ENCODE results near the gene MYO1D.
A peak's percentile ranks its signal among the peaks of the same experiment; 100 is the strongest.
"Not testable (repeated sequence)": the region's sequence is repeated elsewhere in the genome, so short reads cannot be mapped to it uniquely, and the experiment has no call there.

Gene MYO1D

DNA sequence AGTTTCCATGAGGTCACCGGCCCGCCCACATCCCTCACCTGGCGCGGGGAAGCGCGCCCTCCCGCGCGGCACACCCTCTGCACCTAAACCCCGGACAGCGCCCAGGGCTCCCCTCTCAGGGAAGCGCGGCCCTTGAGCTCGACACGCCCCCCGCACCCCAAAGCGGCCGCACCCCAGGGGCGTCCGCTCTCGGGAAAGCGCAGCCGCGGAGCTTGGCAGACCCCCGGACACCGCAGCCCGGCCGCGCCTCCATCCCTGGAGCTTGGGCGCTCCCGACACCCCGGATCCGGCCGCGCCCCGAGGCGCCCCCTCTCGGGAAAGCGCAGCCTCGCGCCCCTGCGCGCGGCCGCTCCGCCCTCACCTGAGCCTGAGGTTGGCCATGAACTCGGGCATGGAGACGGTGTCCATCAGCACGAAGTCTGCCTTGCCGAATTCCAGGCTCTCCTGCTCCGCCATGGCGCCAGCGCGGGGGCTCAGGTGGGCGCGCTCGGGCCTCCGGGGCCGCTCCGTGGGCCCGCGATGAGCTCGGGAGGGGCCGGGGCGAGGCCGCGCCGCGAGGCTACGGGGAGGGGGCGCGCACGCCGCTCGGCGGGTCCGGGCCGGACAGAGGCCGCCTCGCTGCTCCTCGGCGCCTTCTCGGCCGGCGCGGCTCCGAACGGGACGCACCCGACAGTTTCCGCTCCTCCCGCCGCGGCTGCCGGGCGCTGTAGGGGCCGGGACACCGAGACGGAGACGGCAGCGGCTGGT is at the start of gene MYO1D:
TSS of gene MYO1D (minus strand) at position 708 of the 747 bp plus-strand sequence. CDS start at position 456, 252 bp downstream.
- peak; percentile 14 to 52 for DNase-seq

DNA sequence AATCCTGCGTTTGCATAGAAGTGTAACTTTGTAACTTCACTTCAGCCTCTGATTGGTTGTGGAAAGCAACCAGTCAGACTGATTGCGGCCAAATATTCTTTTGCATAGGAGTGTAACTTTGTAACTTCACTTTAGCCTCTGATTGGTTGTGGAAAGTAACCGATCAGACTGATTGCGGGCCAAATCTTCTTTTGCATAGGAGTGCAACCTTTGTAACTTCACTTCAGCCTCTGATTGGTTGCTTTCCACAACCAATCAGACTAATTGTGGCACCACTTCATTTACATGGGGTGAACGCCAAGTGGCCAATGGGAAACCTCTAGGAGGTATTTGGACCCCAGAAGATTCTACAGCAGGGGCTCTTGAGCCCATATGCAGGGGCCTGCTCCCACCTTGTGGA is 49.3 kb upstream of the MYO1D start:
- DNase-seq, result no peak

DNA sequence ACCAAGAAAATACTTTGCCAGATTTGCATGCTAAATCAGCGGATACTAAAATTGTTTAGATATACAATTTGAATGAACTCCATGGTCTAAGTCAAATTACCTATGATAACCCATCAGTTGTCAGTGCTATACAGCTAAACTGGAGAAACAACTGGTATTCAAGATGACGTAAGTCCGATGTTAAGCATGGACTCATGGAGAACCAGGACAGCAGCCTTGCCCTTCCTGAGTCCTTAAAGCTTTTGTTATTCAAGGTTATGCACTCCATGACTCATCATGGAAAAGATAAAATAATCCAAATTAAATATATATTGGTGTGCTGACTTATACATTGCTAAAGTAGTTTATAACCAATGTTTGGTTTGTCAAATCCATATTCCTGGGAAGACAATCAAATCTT is 47.0 kb upstream of the MYO1D start:
- DNase-seq, result not testable (repeated sequence)

GRCh38 chr17:32921017-32921416 is 44.1 kb upstream of the MYO1D start:
- DNase-seq, result no peak

DNA sequence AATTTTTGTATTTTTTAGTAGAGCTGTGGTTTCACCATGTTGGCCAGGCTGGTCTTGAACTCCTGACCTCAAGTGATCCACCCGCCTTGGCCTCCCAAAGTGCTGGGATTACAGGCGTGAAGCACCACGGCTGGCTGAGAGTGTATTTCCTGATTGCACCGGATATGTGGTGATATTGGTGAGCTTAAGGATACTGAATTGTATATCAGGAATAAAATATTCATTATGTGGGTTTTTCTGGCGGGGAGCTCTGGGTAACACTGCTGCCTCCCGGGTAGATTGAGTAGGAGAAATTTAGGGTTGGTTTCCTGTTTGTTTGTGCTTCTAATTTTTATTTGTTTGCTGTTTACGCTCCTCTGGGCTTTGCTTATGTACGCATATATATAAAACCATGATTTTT is 43.4 kb upstream of the MYO1D start:
- DNase-seq, result no peak

GRCh38 chr17:32919876-32920275 is 43.0 kb upstream of the MYO1D start:
- not testable (repeated sequence) for DNase-seq

- DNase-seq, result no peak
These were observed 40.9 kb upstream of the MYO1D start for GRCh38 chr17:32917842-32918241.

DNA sequence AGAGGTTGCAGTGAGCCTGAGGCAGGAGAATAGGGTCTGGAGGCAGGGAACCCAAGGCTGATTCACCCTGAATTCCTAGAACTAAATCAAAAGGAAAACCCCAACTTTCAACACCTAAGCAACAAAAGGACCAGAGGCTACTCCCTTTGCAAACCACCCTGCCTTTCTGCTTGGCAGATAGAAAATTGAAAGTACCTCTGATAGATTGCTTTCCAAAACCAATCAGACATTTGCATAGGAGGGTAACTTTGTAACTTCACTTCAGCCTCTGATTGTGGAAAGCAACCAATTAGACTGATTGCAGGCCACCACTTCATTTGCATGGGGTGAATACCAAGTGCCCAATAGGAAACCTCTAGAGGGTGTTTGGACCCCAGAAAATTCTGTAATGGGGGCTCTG is 40.2 kb upstream of the MYO1D start:
- no peak for DNase-seq

GRCh38 chr17:32916134-32916533 is 39.2 kb upstream of the MYO1D start:
- no peak for DNase-seq

DNA sequence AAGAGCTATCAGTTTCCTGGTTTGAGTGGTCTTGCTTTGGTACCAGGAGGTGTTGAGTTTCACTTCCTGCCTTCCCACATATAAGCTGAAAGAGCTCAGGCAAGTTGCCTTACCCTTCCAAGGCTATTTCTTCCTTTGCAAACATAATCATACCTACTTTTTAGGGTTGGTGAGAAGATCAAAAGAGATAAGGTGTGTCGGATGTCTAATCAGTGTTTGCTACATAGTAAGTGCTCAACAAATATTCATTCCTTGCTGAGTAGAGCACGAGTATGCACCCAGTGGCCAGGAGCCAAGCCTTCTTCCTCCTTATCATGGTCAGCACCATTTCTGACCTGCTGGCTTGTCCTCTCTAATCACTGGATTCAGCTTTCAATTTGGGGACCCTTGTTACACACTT is 38.3 kb upstream of the MYO1D start:
- DNase-seq, result no peak

- no peak for DNase-seq
These were observed 37.3 kb upstream of the MYO1D start for GRCh38 chr17:32914181-32914580.

DNA sequence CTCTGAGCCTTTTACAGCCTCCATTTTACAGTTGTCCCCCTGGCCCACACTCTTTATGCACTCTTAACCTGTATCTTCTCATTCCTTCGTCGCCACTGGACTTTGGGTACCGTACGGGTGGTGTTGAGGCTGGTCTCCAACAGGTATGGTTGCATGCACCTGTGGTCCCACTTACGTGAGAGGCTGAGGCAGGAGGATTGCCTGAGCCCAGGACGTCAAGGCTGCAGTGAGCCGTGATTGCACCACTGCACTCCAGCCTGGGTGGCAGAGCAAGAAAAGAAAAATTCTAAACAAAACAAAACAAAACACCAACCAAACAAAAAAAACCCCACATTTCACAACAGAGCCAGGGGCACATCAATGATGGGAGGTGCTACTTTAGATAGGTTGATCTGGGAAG is 36.7 kb upstream of the MYO1D start:
- DNase-seq, result no peak

DNA sequence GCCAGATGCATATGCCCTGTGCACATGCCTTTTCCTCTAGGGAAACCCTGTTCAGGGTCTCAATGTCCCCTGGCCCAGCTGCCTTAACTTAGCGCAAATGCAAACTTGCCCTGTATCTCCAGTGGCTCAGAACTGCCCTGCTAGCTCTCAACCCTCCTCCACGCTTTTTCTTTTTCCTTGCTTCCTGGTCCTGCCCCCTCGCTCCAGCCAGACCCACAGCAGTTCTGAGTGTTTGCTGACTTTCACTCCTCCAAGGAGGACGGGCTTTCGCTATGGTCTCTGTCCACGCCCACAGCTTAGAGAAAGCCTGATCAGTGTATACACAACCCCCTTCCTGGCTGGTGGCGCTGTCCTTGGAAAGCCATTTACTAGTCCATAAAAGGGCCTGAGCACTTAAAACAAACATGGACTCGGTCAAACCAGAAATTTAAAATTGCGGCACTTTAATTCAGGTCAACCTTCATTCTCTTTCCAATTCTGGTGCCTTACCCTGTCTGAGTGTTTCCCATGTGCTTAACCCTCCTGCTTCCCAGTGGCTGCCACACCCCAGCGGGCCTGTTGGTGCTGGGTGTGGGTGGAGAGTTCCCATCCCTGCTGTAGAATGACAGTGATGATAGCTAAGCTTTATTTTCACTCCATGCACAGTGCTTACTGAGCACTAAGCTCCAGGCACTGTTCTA is 35.4 kb upstream of the MYO1D start:
- DNase-seq, result peak in 1 of 2 experiments; percentile 1

- DNase-seq, result no peak
These were observed 33.8 kb upstream of the MYO1D start for GRCh38 chr17:32910769-32911168.

- peak; percentile 34 to 52 for DNase-seq
These were observed 33.0 kb upstream of the MYO1D start for GRCh38 chr17:32909787-32910369.

GRCh38 chr17:32907583-32907982 is 30.7 kb upstream of the MYO1D start:
- DNase-seq, result no peak

DNA sequence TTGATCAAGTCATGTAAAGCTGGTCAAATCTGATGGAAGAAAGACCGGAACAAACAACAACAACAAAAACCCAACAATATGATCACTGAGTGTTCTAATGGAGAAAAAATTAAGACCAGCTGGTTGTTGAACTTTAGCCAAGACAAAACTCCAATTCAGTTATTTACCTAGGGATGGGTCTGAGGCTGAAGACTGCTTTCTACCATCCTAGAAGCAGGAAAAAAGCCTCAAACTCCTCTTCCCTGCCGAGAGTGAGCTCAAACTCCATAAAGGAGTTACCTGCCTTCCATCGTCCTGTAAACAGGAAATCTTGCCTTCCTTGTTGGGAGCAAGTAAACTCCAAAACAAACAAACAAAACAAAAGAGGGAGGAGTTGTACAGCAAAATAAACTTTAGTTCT is 28.0 kb upstream of the MYO1D start:
- DNase-seq, result no peak

GRCh38 chr17:32903774-32904673 is 27.1 kb upstream of the MYO1D start:
- no peak for DNase-seq

- DNase-seq, result no peak
These were observed 24.8 kb upstream of the MYO1D start for GRCh38 chr17:32901743-32902142.

DNA sequence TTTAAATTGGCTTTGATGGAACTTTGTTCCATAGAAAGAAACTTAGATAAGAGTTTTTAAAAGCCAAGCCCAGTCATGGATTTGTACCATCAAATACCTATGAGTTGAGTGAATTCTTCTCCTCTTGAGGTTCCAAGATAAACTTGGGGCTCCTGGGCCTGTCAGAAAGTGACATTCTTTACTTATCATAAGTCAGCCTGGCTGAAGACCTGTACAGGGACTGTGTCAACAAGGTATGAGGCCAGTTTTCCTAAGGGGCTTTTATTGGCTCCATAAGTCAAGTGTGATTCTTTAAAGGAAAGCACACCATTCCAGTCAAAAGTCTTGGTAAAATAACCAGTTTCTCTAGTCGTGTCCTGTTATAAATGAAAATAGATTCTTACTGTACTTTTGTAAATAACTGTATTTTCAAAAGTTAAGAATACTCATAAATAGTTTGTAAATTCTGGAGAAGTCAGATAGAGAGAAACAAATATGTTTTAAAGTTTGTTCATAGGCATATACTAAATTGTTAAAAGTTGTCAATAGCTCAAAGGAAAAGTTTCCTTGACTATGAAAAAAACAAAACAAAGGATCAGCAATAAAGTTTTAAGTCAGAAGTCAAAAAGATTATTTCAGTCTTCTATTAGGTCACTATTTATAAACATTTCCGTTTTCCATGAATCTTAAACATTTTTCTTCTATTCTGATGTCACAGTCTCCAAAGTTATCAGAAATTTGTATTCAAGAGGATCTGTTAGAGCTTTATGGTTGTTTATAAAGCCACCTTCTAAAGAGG is 22.5 kb upstream of the MYO1D start:
- DNase-seq, result no peak

GRCh38 chr17:32896647-32897258 is 19.8 kb upstream of the MYO1D start:
- no peak for DNase-seq

- no peak for DNase-seq
These were observed 17.3 kb upstream of the MYO1D start for GRCh38 chr17:32894245-32894644.
